ENCODE results near the gene ECE2.

ECE2 gene

GRCh38 chr3:184314700-184315542 is 39.1 kb downstream of the ECE2 start:
- peak; percentile 84 for DNase-seq (ENCODE audit: low spot score)

DNA sequence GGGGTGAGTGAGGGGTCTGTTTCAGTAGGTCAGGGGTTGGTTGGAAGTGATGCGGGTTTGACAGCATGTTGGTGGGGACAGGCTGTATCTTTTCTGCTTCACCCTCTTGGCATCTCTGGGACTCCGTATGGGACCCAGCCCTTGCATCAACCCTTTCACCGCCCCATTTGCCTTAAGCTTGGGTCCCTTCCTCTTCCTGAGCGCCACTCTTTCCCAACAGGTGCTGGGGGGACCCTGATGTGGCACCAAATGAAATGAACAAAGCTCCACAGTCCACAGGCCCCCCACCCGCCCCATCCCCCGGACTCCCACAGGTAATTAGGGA is 39.7 kb downstream of the ECE2 start:
- DNase-seq (ENCODE audit: low spot score) = peak; percentile 35

DNA sequence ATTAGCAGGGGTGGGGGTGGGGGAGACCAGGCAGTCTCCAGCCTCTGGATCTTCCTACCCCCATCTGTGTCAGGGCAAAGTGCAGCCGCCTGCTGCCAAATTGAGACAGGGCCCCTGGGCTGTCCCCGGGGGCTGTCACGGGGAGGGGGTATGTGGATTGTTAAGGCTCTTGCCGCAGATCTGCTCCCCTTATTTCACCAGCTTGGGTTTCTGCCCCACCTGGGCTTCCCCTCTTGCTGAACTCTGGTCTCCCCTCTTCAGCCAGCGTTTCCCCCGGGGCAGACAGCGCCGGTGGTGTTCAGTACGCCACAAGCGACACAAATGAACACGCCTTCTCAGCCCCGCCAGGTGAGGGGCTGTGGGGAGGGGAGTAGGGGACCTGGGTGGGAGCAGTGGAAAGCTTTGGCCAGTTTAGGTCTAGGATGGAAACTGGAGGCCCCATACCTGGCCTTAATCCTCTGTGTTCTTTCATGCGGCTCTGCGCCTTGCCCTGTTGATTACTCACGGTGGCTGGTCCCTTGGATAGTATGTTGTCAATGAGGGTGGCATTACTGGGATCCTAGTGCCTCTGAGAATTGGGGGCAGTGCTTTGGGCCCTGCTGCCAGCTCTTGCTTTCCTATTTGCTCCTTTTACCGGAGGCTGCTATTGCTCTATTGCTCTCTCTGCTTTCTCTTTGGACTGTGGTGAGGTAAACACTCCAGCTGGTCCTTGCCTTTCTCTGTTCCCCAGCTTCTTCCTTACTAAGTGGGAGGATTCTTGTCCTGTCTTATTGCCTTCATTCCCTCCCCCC is 40.2 kb downstream of the ECE2 start:
- DNase-seq (ENCODE audit: low spot score) = no peak

DNA sequence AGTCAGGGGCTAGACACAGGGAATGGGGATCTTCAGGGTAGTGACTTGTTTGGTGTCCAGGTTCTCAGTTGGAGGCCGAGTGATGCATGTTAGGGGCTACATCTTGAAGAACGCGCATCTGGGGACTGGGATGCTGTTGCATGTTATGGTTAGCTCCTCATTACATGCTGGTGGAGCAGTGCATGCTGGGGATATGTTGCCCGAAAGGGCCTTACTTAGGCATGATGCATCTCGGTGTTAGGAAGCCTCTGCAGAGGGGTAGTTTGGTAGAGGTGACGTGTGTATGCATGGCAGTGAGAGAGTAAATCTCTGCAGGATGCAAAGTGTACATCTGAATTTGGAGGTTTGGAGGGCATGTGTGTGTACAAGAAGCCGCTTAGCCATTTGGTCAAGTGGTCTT is 41.0 kb downstream of the ECE2 start:
- DNase-seq (ENCODE audit: low spot score) = no peak

GRCh38 chr3:184317201-184317600 is 41.4 kb downstream of the ECE2 start:
- DNase-seq (ENCODE audit: low spot score) = no peak

GRCh38 chr3:184320104-184320445 is 44.3 kb downstream of the ECE2 start:
- DNase-seq (ENCODE audit: low spot score) = peak; percentile 99

- no peak for DNase-seq (ENCODE audit: low spot score)
These were observed 45.8 kb downstream of the ECE2 start for GRCh38 chr3:184321666-184322065.

DNA sequence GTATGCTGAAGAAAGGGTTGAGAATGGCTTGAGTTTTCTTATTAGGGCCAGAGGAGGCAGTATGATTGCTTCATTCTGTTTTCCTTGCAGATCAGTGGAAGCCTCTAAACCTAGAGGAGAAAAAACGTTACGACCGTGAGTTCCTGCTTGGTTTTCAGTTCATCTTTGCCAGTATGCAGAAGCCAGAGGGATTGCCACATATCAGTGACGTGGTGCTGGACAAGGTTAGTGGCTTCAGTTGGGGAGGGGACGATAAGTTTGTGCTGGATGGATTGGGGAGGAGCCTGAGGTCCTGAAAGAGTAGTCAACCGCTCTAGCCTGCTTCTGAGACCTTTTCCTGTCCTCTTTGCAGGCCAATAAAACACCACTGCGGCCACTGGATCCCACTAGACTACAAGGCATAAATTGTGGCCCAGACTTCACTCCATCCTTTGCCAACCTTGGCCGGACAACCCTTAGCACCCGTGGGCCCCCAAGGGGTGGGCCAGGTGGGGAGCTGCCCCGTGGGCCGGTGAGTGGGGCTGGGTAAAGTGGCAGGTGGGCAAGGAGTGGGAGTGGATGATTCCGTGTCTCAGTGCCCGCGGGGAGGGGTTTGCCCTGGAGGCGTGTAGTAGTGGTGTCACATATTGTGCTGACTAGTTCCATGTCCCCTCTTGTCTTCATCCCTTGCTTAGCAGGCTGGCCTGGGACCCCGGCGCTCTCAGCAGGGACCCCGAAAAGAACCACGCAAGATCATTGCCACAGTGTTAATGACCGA is 47.1 kb downstream of the ECE2 start:
- DNase-seq (ENCODE audit: low spot score) = no peak

- DNase-seq (ENCODE audit: low spot score) = no peak
These were observed 47.9 kb downstream of the ECE2 start for GRCh38 chr3:184323696-184324095.

DNA sequence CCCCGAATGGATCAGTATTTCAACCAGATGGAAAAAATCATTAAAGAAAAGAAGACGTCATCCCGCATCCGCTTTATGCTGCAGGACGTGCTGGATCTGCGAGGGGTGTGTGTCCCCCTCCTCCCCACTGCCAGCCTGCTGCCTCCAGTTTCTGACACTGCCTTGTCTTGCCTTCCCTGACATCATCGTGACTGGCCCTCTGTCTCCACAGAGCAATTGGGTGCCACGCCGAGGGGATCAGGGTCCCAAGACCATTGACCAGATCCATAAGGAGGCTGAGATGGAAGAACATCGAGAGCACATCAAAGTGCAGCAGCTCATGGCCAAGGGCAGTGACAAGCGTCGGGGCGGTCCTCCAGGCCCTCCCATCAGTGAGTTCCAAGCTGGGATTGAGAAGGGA is 49.4 kb downstream of the ECE2 start:
- DNase-seq (ENCODE audit: low spot score) = no peak

DNA sequence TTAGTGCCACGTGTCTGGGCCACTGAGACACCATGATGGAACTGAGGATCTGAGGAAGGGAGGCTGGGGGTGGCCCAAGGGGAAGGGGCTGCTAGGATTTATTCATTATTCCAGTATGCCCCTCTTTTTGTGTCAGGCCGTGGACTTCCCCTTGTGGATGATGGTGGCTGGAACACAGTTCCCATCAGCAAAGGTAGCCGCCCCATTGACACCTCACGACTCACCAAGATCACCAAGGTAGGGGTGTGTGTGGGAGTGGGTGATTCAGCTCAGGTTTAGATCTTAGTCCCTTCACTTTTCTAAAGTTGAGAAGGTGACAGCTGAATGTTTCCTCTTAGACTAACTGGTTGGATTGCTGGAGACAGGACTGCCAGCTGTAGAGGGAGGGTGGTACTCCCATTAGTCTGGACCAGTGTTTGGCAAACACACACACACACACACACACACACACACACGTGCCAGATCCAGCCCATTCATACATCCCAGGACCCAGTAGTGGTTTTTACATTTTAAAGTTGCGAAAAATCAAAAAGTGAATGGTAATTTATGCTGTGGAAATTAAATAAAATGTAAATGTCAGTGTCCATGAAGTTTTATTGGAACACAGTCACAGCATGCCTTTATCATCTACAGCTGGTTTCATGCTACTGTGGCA is 50.0 kb downstream of the ECE2 start:
- no peak for DNase-seq (ENCODE audit: low spot score)

GRCh38 chr3:184327171-184327570 is 51.3 kb downstream of the ECE2 start:
- DNase-seq (ENCODE audit: low spot score) = no peak

DNA sequence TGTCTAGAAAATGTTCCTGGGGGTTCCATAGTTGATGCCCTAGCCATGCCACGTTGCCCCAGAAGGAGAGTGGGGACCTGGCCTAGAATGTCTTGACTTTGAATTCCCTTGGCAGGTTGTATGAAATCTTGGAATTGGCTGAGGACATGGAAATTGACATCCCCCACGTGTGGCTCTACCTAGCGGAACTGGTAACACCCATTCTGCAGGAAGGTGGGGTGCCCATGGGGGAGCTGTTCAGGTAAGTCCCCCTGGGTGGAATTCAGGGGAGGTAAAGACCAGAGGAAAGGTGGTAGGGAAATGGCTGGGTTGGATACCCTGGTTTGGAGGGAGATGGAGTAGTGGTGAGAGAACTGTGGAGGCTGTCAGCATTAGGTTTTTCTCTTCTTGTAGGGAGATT is 52.7 kb downstream of the ECE2 start:
- no peak for DNase-seq (ENCODE audit: low spot score)

GRCh38 chr3:184332370-184333090 is 56.7 kb downstream of the ECE2 start:
- DNase-seq (ENCODE audit: low spot score) = peak; percentile 81

DNA sequence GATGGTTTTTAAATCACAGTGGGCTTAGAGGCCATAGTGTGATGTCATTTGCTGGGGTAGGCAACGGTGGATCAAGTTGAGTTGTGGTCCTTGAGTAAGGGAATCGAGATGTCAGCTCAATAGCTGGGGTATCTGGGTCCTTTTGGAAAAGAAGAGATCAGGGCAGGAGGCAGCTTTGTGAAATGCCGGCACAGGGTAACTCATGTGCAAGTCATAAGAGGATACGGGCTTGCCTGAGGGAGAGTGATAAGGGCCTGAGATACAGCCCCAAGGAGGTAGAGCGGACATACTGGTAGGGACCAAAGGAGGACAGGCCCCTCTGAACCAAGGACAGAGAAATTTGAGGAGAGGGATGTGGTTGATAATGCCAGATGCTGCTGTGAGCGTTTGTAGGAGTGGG is 57.4 kb downstream of the ECE2 start:
- no peak for DNase-seq (ENCODE audit: low spot score)

DNA sequence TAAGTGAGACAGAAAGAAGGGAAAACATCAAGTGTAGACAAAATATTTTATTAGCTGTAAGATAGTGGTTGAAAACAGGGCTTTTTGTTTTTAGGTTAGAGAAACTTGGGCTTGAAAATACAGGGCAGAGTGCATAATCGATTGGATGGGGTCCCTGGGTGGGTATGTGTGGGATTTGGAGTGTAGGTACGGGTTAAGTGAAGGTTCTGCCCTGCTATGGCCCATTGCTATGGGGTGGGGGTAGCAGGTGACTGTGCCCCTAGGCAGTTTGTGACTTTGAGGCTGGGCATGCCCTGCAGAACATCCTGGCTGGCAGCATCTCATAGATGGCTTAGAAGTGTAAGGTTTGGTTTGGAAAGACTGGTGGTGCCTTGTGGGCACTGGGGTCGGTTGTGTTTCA is 57.9 kb downstream of the ECE2 start:
- DNase-seq (ENCODE audit: low spot score) = no peak

- DNase-seq (ENCODE audit: low spot score) = peak; percentile 74
These were observed 58.8 kb downstream of the ECE2 start for GRCh38 chr3:184334470-184335158.

DNA sequence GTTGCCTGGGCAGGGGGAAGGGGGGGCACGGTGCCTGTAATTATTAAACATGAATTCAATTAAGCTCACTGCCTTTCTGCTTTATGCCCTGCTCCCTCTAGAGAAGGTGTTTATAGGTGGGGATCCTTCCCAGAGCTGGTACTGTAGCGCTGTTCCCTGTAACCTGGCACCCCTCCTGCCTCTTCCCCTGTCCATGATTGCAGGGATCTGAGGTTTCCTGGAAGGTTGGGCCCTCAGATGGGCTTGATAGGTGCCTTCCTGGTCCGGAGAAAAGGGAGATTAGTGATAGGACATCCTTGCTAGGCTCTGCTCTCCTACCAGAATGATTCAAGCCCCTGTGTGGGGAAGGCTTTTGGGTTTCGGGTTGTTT is 59.5 kb downstream of the ECE2 start:
- no peak for DNase-seq (ENCODE audit: low spot score)

DNA sequence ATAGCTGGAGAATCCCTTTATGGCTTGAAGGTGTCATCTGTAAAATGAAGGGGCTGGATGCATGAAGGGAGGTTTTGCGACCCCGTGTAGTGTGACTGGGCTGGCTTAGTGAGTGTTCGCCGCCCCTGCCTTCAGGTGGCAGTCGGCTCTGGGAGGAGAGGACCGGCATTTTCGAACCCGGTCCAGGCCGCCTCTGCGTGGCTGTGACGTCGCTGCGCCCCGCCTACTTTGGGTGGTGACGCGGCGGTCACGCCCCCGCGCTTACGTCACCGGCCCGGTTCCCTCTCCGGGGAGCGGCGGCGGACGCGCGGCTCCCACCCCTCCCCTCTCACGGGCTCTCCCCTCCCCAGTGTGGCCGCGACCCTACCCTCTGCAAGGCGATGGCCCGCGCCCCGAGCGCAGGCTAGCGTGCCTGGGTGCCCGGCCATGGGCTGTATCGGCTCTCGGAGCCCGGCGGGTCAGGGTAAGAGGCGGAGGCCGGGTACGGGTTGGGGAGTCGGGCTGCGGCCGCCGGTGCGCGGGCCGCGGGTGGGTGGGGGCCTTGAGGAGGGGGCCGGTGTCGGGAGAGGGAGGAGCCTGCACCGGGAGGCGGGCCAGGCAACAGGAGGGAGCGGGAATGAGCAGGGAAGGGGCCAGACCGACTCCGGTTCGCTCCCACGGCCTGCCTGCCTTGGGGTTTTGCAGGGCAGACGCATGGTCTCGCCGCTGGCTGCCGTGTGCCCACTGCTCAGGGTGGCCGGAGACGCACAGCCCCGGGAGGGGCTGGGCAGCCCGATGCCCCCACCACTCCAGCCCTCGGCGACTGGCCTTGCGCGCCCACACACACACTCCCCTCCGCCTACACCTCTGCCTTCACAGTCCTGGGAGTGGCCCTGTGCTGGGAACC is 60.1 kb downstream of the ECE2 start:
- peak; percentile 79 for DNase-seq (ENCODE audit: low spot score)
